CD4-positive, alpha-beta T cell treated with Interleukin-6 for 4 hours (primary cell): Measurements from ENCODE around the gene C4orf36.
"Not testable (repeated sequence)": the region's sequence is repeated elsewhere in the genome, so short reads cannot be mapped to it uniquely, and the experiment has no call there.

ENCODE experiments used
- DNase-seq: peaks from one replicate; pipeline ENCODE4 v3.0.0-alpha.2; 2020; ENCODE audit warnings: mixed read lengths

The C4orf36 gene

DNA sequence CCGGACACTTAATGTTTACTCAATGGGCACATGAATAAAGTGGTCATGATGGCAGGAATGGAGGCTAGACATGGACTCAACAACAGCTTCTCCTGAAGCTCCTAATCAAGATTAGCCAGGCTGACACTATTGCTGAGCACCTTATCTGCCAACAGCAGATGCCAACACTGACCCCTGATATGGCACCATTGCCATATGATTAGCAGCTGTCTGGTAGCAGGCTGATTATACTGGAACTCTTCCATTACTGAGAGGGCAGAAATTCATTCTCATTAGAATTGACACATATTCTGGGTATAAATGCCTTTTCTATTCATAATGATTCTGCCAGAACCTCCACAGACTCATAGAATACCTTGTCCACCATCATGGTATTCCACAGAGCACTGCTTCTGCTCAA lies 24.2 kb upstream of the C4orf36 start:
- DNase-seq, result no peak

DNA sequence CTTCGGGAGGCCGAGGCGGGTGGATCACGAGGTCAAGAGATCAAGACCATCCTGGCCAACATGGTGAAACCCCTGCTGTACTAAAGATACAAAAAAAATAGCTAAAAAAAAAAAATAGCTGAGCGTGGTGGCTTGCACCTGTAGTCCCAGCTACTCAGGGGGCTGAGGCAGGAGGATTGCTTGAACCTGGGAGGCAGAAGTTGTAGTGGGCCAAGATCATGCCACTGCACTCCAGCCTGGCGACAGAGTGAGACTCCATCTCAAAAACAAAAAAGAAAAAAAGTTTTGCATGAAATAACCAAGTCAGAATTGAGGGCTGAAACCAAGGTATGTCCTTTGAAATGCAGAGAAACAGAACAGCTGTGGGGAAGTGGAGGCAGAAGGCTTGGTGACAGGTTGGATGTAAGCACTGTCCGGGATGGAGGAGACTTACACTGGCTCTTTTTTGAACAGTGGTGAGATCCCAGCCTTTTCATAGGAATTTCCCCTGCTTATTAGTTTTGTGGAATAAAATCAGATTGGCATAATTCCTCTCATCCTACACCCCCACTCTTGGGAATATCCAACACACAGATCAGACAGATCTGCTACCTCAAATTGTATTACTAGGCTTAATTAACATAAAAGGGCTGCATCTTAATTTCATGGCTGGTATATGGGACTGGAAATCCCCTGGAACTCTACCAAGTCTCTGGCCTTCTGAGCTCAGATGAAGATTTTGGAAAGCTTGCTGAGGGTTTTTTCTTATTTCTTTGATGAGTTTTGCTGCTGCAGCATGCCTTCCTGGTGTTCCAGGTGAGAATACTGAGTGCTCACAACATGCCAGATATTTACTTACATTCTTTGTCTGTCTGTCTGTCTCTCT lies 18.8 kb upstream of the C4orf36 start:
- no peak for DNase-seq

DNA sequence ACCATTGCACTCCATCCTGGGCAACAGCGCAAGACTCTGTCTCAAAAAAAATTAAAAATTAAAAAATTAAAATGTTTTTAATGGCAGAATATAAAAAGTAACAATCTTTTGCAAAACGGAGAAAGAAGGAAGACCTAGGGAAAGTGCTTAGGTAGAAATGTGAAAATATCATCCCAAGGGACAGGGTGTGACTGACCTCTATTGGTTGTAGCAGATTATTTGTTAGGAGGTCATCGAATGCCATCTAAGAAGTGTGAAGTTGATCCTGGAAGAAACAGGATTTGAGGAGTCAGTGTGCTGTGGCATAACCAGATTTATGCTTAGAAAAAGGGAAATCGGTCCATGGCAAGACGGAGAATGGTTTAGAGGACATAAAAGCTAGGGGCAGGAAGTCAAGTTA lies 18.1 kb upstream of the C4orf36 start:
- DNase-seq, result no peak

DNA sequence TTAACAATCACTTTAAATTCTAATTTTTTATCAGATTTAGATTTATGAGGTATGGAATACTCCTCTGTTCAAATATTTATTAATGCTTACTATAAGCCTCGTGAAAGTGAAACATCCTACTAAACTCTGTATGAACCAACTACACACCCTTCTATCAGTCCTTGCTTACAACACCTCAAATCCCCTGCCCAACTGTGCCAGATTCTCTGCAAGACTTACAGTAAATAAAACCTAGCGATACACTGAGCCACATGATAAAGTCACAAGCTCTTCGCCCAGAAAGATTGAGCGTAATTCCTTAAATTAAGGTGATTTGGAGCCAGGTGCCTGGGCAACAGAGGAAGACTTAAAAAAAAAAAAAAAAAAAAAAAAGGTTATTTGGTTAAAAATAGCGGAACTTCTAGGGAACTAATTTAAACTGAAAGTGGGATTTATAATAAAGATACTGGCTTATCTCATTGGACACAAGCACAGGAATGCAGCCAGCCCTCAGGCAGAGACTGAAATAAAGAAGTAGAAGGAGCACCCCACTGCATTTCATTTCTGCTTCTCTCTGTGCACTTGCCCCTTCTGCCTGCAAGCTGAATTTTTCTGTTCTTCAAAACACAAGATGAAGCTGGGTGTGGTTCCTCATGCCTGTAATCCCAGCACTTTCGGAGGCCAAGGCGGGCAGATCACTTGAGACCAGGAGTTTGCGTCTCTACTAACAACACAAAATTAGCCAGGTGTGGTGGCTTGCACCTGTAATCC lies 17.5 kb upstream of the C4orf36 start:
- DNase-seq, result no peak

DNA sequence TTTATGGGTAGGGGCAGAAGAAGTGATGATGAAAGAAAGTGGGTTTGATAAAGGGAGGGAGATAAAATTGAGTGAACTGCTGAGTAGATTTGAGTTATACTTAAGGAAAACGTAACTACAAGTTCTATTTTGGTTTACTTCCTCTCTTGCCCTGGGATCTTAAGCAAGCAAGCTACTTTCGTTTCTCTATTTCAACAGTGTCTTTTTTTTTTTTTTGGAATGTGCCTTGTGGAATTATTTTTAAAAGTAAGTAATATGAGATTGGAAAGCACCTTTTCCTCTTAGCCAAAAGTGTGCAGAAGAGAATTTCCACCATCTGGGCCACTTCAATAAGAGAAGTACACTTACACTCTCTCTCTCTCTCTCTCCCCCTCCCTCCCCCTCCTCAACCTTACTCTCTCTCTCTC lies 16.0 kb upstream of the C4orf36 start:
- DNase-seq, result no peak

DNA sequence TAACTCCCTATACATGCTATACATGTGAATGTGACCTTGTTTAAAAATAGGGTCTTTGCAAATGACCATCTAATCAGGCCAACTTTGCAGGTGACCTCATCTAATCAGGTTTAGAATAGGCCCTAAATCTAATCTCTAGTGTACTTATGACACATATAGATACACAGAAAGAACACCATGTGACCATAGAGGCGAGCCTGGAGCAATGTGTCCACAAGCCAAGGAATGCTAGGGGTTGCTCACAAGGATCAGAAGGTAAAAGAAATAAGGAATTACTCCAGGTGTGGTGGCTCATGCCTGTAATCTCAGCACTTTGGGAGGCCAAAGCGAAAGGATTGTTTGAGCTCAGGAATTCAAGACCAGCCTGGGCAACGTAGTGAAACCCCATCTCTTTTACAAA lies 9.6 kb upstream of the C4orf36 start:
- DNase-seq, result no peak

DNA sequence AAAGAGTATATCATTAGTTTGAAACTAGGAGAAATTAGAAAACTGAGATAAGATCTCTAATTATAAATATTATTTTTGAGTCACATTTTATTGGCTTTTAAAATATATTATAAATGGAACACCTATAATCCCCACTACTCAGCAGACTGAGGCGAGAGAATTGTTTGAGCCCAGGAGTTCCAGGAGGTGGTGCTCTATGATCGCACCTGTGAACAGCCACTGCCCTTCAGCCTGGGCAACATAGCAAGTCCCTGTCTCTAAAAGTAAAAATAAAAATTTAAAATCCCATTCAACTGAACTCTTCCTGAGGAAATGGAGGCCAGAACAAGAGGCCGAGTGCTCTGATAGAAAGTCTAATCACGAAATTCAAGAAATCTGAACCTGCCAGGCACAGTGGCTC lies 6.3 kb upstream of the C4orf36 start:
- no peak for DNase-seq

DNA sequence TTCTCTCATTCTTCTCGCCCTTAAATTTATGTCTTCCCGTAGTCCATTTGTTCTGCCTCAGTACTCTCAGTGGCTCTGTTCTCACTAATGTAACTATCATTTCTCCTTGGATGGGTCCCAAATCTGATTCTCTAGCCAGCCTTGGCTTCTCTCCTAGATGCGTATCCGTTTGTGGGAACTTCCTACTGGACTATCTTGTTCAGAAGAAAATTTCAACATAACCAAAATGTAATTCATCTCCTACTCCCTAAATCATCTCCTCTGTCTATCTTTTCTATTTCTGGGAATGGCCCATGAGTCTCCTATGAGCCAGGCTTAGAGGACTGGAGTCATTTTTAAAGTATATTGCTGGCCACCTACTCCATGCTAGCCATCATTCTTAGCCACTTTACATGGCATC lies 4.4 kb upstream of the C4orf36 start:
- no peak for DNase-seq

DNA sequence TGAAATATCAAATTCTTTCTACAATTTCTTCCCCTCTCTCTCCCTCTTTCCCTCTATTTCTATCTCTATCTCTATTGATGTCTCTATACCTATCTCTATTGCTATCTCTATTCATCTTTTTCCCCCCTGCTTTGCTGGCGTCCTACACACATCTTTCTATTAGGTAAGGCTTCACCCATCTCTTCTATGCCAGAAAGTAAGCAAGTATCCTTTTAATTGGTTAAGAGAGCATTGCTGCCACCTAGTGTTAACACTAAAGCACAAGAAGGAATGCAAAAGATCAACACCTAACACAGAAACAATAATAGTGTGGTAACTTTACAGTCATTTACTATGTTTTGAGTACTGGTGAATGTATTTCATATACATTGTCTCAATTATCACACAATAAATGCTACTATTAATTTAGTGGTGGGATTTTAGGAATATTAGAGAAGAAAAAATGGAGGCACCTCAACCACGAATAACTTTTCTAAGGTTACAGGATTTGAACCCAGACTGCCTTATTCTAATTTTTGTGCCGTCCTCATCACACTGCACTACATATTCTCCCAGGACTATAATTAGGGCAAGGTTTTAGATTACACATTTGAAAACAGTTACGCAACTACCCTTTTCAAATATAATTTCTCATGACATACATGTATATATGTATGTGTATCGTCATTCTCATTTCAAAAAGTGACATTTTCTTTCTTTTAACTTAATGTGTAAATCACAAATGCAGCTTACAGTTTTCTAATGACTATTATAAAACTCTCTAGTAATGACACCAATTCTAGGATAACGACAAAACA lies 3.7 kb upstream of the C4orf36 start:
- peak; percentile 3 for DNase-seq

DNA sequence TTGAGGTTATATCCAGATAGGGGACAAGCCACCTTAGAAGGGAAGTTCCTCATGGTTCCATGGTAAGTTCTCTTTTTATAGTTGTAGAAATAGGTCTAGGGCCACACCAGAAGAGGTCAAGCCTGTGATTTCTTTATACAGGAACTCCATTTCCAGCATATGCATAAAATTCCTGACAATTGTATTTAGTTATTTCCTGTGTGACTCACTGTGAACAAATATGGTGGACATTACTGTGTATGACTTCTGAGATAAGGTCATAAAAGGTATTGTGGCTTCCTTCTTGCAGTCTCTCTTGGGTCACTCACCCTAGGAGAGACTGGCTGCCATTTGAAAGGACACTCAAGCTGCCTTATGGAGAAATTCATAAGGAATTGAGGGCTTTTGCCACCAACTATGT lies 2.2 kb upstream of the C4orf36 start:
- DNase-seq, result no peak

DNA sequence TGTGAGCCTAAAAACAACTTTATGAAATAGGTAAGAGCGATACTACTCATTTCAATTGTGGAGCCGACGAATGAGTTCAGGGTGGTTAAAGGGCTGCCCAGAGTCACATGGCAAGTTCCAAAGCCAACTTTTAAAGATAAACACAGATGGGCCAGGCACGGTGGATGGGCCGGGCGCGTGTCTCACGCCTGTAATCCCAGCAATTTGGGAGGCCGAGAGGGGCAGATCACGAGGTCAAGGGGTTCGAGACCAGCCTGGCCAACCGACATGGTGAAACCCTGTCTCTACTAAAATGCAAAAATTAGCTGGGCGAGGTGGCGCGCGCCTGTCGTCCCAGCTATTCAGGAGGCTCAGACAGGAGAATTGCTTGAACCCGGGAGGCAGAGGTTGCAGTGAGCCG lies 914 bp upstream of the C4orf36 start:
- no peak for DNase-seq

DNA sequence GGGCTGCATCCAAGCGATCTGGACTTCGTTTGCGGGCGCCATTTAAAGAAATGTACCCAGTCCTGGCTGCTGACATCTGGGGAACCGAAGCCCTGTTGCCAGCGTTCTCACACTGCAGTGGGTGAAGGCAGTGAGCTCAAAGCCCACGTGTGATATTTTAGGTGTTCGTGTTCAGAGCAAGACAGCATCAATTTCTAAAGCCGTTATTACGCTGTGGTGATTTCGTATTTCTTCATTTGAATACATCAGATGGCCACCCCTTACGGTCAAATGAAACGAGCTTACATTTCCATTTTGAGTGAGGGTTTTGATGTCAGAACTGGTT lies 376 bp upstream of the C4orf36 start:
- DNase-seq, result no peak

DNA sequence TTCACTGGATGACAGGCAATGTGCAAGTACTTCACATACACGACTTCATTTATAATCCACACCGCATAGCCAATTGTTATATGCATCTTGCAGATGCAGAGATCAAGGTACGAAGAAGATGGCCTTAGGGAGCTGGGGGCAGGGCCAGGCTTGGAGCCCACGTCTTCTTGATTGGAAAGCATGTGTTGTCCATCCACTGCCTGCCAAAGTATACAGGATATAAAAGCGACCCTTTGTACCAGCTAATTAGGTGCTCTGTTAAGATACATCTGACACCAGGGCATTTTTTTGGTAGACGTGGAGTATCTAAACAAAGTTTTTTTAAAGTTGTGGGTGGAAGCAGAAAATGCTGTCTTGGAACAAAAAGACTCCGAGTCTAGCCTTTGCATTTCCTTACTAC lies 1.4 kb downstream of the C4orf36 start:
- no peak for DNase-seq

DNA sequence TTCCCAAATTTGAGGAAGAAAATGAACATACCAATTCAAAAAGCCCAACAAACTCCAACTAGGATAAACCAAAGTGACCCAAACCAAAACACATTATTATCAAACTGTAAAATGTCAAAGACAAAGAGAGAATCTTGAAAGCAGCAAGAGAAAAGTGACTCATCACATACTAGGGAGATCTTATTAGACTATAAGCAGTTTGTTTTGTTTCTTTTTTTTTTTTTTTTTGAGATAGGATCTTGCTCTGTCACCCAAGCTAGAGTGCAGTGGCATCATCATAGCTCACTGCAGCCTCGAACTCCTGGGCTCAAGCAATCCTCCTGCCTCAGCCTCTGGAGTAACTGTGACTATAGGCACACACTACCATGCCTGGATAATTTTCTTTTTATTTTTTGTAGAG lies 12.6 kb downstream of the C4orf36 start:
- no peak for DNase-seq

DNA sequence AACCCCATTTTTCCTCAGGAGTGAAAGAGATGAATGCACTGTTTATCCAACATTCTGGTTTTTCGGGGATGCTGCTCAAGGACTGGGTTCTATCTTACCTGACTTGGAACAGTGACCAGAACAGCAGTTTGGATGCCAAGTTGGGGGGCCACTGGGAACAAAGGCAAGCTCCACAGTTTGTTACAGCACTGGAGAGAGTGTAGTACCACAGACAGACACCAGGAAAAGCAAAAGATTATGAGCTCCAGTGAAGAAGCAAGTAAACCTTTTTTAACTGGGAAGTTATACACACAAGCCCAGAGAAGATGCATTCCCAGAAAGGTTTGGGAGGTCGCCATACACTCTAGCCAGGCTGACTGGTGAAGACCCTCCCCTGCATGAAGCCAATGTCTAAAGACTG lies 13.6 kb downstream of the C4orf36 start:
- DNase-seq, result no peak

DNA sequence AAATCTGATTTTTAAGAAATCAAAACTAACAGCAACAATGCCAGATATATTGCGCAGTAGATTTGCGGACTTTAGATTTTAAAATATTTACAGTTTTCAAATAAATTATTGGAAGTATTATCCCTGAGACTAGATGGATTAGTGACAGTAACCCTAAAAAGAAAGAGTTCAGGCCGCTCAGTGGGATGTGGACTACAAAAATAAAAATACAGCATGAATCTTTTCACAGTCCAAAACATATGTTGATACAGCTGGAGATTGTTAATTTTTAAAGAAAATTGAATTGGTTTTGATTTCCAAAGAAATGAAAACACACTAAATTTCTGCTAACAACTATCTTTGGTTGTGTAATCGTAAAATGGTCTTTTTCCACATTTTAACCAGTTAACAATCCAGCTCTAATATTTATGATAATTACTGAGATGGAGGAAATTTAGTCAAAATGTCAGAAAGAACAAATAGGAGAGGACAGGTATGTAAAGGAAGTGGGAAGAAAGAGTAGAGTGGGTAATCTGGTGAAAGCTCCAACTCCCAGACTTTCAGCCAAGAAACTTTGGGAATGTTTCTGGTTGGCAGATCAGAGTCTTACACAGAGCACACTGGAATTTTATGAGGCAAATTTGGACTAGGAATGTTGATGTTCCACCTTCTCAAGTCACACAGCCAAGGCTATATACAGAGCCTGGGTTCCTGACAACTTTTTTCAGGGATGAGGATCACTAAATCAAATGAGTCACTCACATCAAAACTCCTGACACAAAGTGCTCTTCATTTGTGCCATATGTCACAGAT lies 15.1 kb downstream of the C4orf36 start:
- no peak for DNase-seq

DNA sequence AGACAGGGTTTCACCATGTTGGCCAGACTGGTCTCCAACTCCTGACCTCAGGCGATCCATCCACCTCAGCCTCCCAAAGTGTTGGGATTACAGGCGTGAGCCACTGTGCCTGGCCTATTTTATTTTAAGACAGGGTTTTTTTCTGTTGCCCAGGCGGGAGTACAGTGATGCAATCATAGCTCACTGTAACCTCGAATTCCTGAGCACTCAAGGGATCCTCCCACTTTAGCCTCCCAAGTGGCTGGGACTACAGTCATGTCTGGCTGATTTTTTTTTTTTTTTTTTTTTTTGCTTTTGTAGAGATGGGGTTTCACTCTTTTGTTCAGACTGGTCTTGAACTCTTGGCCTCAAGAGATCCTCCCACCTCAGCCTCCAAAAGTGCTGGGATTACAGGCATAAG lies 16.8 kb downstream of the C4orf36 start:
- not testable (repeated sequence) for DNase-seq

DNA sequence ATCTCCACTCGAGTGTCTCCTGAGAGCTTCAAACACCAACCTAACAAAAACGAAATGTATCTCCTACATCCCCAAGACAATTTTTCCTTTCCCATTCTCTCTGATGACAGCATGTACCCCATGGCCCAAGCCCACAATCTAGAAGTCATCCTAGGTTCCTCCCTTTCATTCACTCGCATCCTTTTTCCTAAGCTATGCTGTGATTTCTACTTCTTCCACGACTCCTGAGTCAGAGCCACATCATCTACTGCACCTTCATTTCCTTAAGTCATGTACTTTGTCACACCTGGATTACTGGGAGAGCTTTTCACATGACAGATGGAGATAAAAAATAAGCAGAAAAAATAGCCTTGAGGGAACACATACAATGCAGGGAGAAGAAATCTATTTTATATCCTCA lies 20.1 kb downstream of the C4orf36 start:
- no peak for DNase-seq

DNA sequence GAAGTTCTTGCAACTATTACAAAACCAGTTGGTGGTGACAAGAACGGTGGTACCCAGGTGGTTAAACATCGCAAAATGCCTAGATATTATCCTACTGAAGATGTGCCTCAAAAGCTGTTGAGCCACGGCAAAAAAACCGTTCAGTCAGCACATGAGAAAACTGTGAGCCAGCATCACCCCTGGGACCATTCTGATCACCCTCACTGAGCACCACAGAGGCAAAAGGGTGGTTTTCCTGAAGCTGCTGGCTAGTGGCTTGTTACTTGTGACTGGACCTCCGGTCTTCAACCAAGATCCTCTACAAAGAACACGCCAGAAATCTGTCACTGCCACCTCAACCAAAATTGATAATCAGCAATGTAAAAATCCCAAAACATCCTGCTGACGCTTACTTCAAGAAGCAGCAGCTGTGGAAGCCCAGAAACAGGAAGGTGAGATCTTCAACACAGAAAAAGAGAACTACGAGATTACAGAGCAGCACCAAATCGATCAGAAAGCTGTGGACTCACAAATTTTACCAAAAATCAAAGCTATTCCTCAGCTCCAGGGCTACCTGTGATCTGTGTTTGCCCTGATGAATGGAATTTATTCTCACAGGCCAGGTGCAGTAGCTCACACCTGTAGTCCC lies 21.7 kb downstream of the C4orf36 start:
- DNase-seq, result no peak

DNA sequence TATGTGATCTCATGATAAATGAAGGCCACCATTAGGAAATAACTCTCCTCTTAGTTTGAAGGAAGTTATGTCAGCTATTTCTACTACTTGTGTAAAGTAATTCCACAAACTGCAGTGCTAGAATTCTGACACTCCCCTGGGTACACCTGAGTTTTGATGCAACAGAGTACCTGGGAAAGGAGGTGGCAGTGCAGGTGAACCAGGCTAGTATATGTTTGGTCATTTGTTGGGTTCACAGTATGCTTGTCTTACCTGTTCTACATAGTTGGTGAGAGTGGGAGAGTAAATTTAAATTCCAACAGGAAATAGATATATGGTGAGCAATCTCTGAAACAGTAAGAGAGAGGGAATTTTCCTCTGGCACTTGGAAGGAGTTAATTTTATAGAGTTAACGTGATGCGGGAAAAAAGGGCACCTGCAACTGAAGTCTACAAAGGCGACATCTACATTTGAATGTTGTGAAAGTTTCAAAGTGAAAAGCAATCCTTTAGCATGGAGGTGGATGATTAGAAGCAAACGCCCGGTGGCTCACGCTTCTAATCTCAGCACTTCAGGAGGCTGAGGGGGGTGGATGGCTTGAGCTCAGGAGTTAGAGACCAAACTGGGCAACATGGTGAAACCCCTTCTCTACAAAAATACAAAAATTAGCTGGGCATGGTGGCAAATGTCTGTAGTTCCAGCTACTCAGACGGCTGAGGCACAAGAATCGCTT lies 34.7 kb downstream of the C4orf36 start:
- DNase-seq, result no peak

DNA sequence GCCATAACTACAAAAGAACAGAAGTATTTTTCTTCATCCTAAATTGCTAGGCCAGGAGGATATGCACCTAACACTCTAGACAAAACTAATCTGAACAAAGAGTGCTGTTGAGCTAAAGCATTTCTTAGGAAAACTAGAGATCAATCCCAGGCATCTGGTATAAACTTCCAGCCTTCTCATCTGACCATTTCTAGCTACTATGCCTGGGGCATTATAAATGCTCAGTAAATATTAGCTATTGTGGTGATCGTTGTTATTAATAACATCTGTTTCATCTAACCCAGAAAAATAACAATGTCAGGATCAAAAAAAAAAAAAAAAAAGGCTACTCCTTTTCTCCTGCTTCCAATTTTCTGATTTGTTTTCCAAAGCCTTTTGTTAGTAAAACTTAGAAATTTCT lies 35.3 kb downstream of the C4orf36 start:
- DNase-seq, result no peak

DNA sequence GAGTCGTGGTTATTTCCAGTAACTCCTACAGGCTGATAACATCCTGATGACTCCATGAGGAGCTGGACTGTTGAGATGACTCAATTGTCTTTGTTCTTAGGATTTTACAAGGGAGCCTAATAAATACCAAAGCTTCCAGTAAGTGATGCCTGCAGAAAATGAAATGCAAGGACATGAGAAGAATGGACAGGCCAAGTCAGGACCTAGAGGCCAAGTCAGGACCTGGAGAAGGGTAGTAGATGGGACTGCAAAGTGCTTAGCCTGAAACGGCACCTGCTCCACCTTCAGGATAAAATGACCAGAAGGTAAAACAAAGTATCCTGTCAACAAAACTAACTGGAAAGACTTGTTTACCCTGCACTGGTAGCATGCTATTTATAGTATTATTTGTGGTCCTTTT lies 36.6 kb downstream of the C4orf36 start:
- no peak for DNase-seq
